Chondrocyte (in vitro differentiated cells): Measurements from ENCODE around the gene HAPLN2. TPM values are rescaled to one million over a fixed set of nuclear protein-coding genes. Genes with fewer than 3 reads are reported as not detected.
A peak's percentile ranks its signal among the peaks of the same experiment; 100 is the strongest.
"Not testable (repeated sequence)": the region's sequence is repeated elsewhere in the genome, so short reads cannot be mapped to it uniquely, and the experiment has no call there.

Source experiments
- DNase-seq: peaks from one replicate; pipeline ENCODE4 v3.0.0; 2021; ENCODE audit warnings: mixed read lengths, low spot score
- H3K27ac Mint-ChIP-seq: one replicate; pipeline ENCODE4 v1.8.0; 2021; ENCODE audit warnings: mild to moderate bottlenecking, moderate library complexity, mixed read lengths; ENCODE audit not compliant: unreplicated experiment
- H3K27me3 Mint-ChIP-seq: 2 replicates; pipeline ENCODE4 v1.8.0; 2021; ENCODE audit warnings: low read depth, mixed read lengths
- H3K36me3 Mint-ChIP-seq: 2 replicates; pipeline ENCODE4 v1.8.0; 2021; ENCODE audit warnings: low read depth, mixed read lengths
- H3K4me1 Mint-ChIP-seq: 2 replicates; pipeline ENCODE4 v1.8.0; 2021; ENCODE audit warnings: low read depth, mild to moderate bottlenecking, mixed read lengths
- H3K4me3 Mint-ChIP-seq: one replicate; pipeline ENCODE4 v1.8.0; 2021; ENCODE audit warnings: mild to moderate bottlenecking, moderate library complexity, mixed read lengths; ENCODE audit not compliant: unreplicated experiment
- H3K9me3 Mint-ChIP-seq: 2 replicates; pipeline ENCODE4 v1.8.0; 2021; ENCODE audit warnings: low read depth, mixed read lengths
- CTCF ChIP-seq: fragments of 200-600 bp; sonication (generic); IDR thresholded peaks from 2 replicates; pipeline ENCODE4 v1.5.0; 2021; ENCODE audit warnings: antibody characterized with exemption, mild to moderate bottlenecking, moderate library complexity
- total RNA-seq: library from RNA; stranded (reverse); gene quantifications from 3 replicates; pipeline ENCODE4 v1.2.1, GENCODE V29; 2021

HAPLN2 gene
- total RNA-seq, 1 donor from 2014 or later = not detected

GRCh38 chr1:156627313-156627880 lies 8.2 kb downstream of the HAPLN2 start:
- no peak for DNase-seq
- Mint-ChIP-seq H3K9me3 (no peaks in the 10 kb centered on the region), H3K36me3 (peaks cover 2% of the 10 kb centered on the region), H3K27me3 (peaks cover 47% of the 10 kb centered on the region), H3K27ac (no peak overlapping the region), H3K4me3 (no peak overlapping the region), H3K4me1 (peaks cover 9% of the 10 kb centered on the region)
- peak; percentile 78 for TF ChIP-seq CTCF

GRCh38 chr1:156629823-156630449 lies 10.7 kb downstream of the HAPLN2 start:
- H3K27me3 Mint-ChIP-seq = peaks cover 54% of the 10 kb centered on the region
- no peak for TF ChIP-seq CTCF

DNA sequence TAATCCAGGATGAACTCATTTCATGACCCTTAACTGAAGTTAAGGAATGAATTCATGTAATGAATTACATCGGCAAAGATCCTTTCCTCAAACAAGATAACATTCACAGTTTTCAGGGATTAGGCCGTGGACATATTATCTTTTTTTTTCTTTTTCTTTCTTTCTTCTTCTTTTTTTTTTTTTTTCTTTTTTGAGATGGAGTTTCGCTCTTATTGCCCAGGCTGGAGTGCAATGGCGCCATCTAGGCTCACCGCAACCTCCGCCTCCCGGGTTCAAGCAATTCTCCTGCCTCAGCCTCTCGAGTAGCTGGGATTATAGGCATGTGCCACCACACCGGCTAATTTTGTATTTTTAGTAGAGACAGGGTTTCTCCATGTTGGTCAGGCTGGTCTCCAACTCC lies 11.9 kb downstream of the HAPLN2 start:
- H3K4me3 Mint-ChIP-seq, H3K36me3 Mint-ChIP-seq, H3K27ac Mint-ChIP-seq, H3K4me1 Mint-ChIP-seq, H3K9me3 Mint-ChIP-seq, DNase-seq: not testable (repeated sequence)
- peaks cover 54% of the 10 kb centered on the region for H3K27me3 Mint-ChIP-seq

More at GRCh38 chr1:156629823-156630449, 10.7 kb downstream of the HAPLN2 start:
- no peak for DNase-seq
- peaks cover 6% of the 10 kb centered on the region for H3K4me1 Mint-ChIP-seq
- peaks cover 4% of the 10 kb centered on the region for H3K36me3 Mint-ChIP-seq
- no peak overlapping the region for H3K27ac Mint-ChIP-seq
- no peak overlapping the region for H3K4me3 Mint-ChIP-seq
- H3K9me3 Mint-ChIP-seq = no peaks in the 10 kb centered on the region

GRCh38 chr1:156632355-156632754 lies 13.1 kb downstream of the HAPLN2 start:
- Mint-ChIP-seq H3K9me3 (no peaks in the 10 kb centered on the region), H3K4me1 (no peaks in the 10 kb centered on the region), H3K36me3 (peaks cover 2% of the 10 kb centered on the region), H3K27ac (no peak overlapping the region), H3K27me3 (peaks cover 58% of the 10 kb centered on the region), H3K4me3 (no peak overlapping the region)
- no peak for TF ChIP-seq CTCF
- DNase-seq = no peak

DNA sequence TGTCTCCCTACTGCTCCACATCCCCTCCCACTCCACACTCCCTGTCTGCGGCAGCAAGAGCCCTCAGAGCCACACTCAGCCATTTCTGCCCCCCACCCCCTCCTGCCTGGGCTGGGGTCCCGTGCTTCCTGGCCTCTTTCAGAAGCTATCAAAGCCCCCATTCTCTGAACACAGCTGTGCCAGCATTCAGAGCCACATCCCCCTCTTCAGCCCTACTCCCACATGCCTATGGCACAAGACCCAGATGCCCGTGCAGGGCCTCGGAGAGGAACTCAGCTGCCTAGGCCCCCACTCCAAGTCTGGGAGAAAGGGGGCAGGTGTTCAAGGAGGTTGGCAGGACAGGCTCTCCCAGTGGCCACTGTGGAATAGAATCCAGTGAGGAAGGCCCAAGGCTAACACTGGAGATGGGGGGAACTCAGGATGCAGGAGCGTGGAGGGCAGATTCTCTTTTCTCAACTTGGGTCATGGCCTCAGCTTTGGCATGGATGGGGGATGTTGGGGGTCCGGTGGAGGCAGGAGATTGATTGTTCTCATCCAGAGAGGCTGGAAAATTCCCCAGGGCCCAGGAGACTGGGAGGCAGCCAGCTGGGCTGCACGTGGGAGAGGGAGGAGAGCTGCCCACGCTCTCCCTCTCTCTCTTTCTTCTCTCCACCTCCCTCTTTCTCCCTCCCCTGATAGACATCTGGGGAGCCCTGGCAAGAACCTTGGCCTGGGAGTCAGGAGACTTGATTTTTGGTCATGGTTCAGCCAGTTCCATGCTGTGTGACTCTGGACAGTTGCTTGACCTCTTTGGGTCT lies 19.2 kb downstream of the HAPLN2 start:
- Mint-ChIP-seq H3K4me1 (peaks cover 23% of the 10 kb centered on the region), H3K27me3 (peaks cover 67% of the 10 kb centered on the region), H3K4me3 (no peak overlapping the region), H3K9me3 (no peaks in the 10 kb centered on the region), H3K27ac (no peak overlapping the region), H3K36me3 (peaks cover 2% of the 10 kb centered on the region)
- no peak for TF ChIP-seq CTCF
- no peak for DNase-seq
